ENCODE data around the gene SLC45A1. TPM values are rescaled to one million over a fixed set of nuclear protein-coding genes. Genes with fewer than 3 reads are reported as not detected.

The SLC45A1 gene
- total and polyA plus RNA-seq, 9 of the 15 experiments (the other 6 are each of a cell fraction or from before 2014, with no cell fraction given): not detected

DNA sequence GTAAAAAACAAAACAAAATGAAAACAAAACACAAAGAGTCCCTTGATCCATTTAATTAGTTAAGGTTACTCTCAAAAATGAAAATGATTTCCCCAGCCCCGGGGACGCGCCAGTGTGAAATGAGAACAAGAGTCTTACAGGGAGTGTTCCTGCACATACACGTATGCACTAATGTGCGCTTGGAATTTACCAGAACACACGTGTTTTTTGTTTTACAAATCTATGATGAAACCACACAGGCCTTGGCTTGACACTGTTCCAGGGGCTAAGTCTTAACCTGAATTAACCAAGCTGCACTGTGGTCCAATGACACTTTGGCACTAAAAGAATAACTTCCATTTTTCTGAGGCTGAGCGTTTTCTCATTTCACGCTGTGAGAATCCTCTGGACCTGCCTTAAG is 63.7 kb downstream of the SLC45A1 start (continued):
- TF ChIP-seq ARID4B (CRISPR knock-in tag; IDR thresholded peaks at IDR 0.05) (no peak), RBM22 (IDR thresholded peaks at IDR 0.05; ENCODE audit: low read depth, low read length, poor library complexity, severe bottlenecking) (no peak), ZNF41 (CRISPR knock-in tag; conservative IDR thresholded peaks at IDR 0.05) (no peak), LCOR (CRISPR knock-in tag; IDR thresholded peaks at IDR 0.05) (no peak)
- TF ChIP-seq, protein P1, sequence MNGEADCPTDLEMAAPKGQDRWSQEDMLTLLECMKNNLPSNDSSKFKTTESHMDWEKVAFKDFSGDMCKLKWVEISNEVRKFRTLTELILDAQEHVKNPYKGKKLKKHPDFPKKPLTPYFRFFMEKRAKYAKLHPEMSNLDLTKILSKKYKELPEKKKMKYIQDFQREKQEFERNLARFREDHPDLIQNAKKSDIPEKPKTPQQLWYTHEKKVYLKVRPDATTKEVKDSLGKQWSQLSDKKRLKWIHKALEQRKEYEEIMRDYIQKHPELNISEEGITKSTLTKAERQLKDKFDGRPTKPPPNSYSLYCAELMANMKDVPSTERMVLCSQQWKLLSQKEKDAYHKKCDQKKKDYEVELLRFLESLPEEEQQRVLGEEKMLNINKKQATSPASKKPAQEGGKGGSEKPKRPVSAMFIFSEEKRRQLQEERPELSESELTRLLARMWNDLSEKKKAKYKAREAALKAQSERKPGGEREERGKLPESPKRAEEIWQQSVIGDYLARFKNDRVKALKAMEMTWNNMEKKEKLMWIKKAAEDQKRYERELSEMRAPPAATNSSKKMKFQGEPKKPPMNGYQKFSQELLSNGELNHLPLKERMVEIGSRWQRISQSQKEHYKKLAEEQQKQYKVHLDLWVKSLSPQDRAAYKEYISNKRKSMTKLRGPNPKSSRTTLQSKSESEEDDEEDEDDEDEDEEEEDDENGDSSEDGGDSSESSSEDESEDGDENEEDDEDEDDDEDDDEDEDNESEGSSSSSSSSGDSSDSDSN (IDR thresholded peaks at IDR 0.05; ENCODE audit: borderline replicate concordance in 1 of 2, low read depth in 2 of 2, low read length in 2 of 2): no peak

Measured in K562 (cell line).